ENCODE results near the gene AP3D1.

Gene AP3D1

GRCh38 chr19:2084993-2085720 lies 66.2 kb downstream of the AP3D1 start:
- peak; percentile 81 for DNase-seq (ENCODE audit: low read depth)

GRCh38 chr19:2083174-2083854 lies 68.1 kb downstream of the AP3D1 start:
- DNase-seq (ENCODE audit: low read depth): no peak

- DNase-seq (ENCODE audit: low read depth): no peak
Measured at GRCh38 chr19:2081873-2082810, 69.2 kb downstream of the AP3D1 start.

GRCh38 chr19:2080336-2080988 lies 70.9 kb downstream of the AP3D1 start:
- no peak for DNase-seq (ENCODE audit: low read depth)

- no peak for DNase-seq (ENCODE audit: low read depth)
Measured at GRCh38 chr19:2079865-2080301, 71.5 kb downstream of the AP3D1 start.

GRCh38 chr19:2079076-2079864 lies 72.1 kb downstream of the AP3D1 start:
- DNase-seq (ENCODE audit: low read depth): no peak

GRCh38 chr19:2077833-2078619 lies 73.3 kb downstream of the AP3D1 start:
- DNase-seq (ENCODE audit: low read depth): no peak

- no peak for DNase-seq (ENCODE audit: low read depth)
Measured at GRCh38 chr19:2077398-2077797, 74.0 kb downstream of the AP3D1 start.

- DNase-seq (ENCODE audit: low read depth): no peak
Measured at GRCh38 chr19:2076526-2076944, 74.8 kb downstream of the AP3D1 start.

- DNase-seq (ENCODE audit: low read depth): no peak
Measured at GRCh38 chr19:2072757-2073551, 78.4 kb downstream of the AP3D1 start.

GRCh38 chr19:2070986-2071673 lies 80.2 kb downstream of the AP3D1 start:
- no peak for DNase-seq (ENCODE audit: low read depth)

GRCh38 chr19:2070436-2070827 lies 80.9 kb downstream of the AP3D1 start:
- no peak for DNase-seq (ENCODE audit: low read depth)

- peak; percentile 16 for DNase-seq (ENCODE audit: low read depth)
Measured at GRCh38 chr19:2064788-2065524, 86.4 kb downstream of the AP3D1 start.

GRCh38 chr19:2064395-2064787 lies 87.0 kb downstream of the AP3D1 start:
- no peak for DNase-seq (ENCODE audit: low read depth)

- no peak for DNase-seq (ENCODE audit: low read depth)
Measured at GRCh38 chr19:2063824-2064223, 87.5 kb downstream of the AP3D1 start.

- no peak for DNase-seq (ENCODE audit: low read depth)
Measured at GRCh38 chr19:2062770-2063169, 88.6 kb downstream of the AP3D1 start.

- peak; percentile 34 for DNase-seq (ENCODE audit: low read depth)
Measured at GRCh38 chr19:2062389-2062729, 89.0 kb downstream of the AP3D1 start.
